DND-41 (cell line): Measurements from ENCODE around the gene THSD7A.

Experiments
- ATAC-seq: fragments of 200-7000 bp; cut with Tn5 transposase; 3 replicates; pipeline ENCODE4 v1.9.1; 2021; ENCODE audit warnings: low read depth; ENCODE audit not compliant: insufficient read depth
- DNase-seq: peaks from one replicate; pipeline ENCODE4 v3.0.0-alpha.2; 2020
- H2AFZ ChIP-seq: 2 replicates; pipeline ENCODE4 v1.6.0; 2012; ENCODE audit warnings: low read depth, low read length
- H3K27ac ChIP-seq: 2 replicates; pipeline ENCODE4 v1.5.1; 2012; ENCODE audit warnings: low read length, inconsistent platforms
- H3K27me3 ChIP-seq: fragments of 200-600 bp; sonication (generic); 2 replicates; pipeline ENCODE4 v1.6.0; 2012; ENCODE audit warnings: low read length, mild to moderate bottlenecking, inconsistent platforms; ENCODE audit not compliant: insufficient read depth, poor library complexity
- H3K36me3 ChIP-seq: 2 replicates; pipeline ENCODE4 v1.5.1; 2012; ENCODE audit warnings: low read length, inconsistent platforms; ENCODE audit not compliant: insufficient read depth
- H3K4me1 ChIP-seq: 2 replicates; pipeline ENCODE4 v1.5.1; 2012; ENCODE audit warnings: mild to moderate bottlenecking, low read length; ENCODE audit not compliant: insufficient read depth
- H3K4me2 ChIP-seq: 2 replicates; pipeline ENCODE4 v1.6.0; 2012; ENCODE audit warnings: mild to moderate bottlenecking, moderate library complexity, low read length, inconsistent platforms; ENCODE audit not compliant: insufficient read depth
- H3K4me3 ChIP-seq, 2 experiments: fragments of 200-600 bp in 1 of 2; shearing (Covaris generic) in 1 of 2; 2 replicates each; pipeline ENCODE4 v1.5.1; 2012 to 2016; ENCODE audit warnings: inconsistent platforms in 2 of 2, low read length in 2 of 2, mild to moderate bottlenecking in 2 of 2, low read depth in 1 of 2, moderate library complexity in 1 of 2
- H3K79me2 ChIP-seq: 2 replicates; pipeline ENCODE4 v1.6.0; 2012; ENCODE audit warnings: low read length, inconsistent platforms; ENCODE audit not compliant: insufficient read depth
- H3K9ac ChIP-seq: 2 replicates; pipeline ENCODE4 v1.6.0; 2012; ENCODE audit warnings: low read depth, mild to moderate bottlenecking, inconsistent platforms, low read length, moderate library complexity
- H3K9me3 ChIP-seq: 2 replicates; pipeline ENCODE4 v1.5.1; 2012; ENCODE audit warnings: low read length, moderate library complexity, mild to moderate bottlenecking, inconsistent platforms; ENCODE audit not compliant: insufficient read depth, severe bottlenecking
- H4K20me1 ChIP-seq: 2 replicates; pipeline ENCODE4 v1.6.0; 2012; ENCODE audit warnings: low read length; ENCODE audit not compliant: insufficient read depth
- CTCF ChIP-seq: IDR thresholded peaks from 2 replicates; pipeline ENCODE4 v1.5.1; 2012; ENCODE audit warnings: borderline replicate concordance, low read length, moderate library complexity, mild to moderate bottlenecking; ENCODE audit not compliant: poor library complexity, severe bottlenecking; ENCODE audit errors: extremely low read depth
- EZH2 ChIP-seq: IDR thresholded peaks from 3 replicates; pipeline ENCODE4 v1.6.1; 2012; ENCODE audit warnings: borderline replicate concordance, low read depth, mild to moderate bottlenecking, moderate library complexity, low read length, inconsistent platforms; ENCODE audit not compliant: severe bottlenecking

THSD7A gene

GRCh38 chr7:11776039-11776438 lies 56.0 kb downstream of the THSD7A start:
- ATAC-seq (no peak), DNase-seq (no peak)
- no peak overlapping the region for H3K4me3 ChIP-seq
- H3K27ac ChIP-seq: no peak overlapping the region
- no peaks in the 10 kb centered on the region for H3K9me3 ChIP-seq
- H3K9ac ChIP-seq: no peak overlapping the region
- H3K27me3 ChIP-seq: no peaks in the 10 kb centered on the region
- H2AFZ ChIP-seq: no peak overlapping the region
- H3K4me2 ChIP-seq: no peak overlapping the region
- no peaks in the 10 kb centered on the region for H4K20me1 ChIP-seq
- H3K36me3 ChIP-seq: no peaks in the 10 kb centered on the region
- no peaks in the 10 kb centered on the region for H3K4me1 ChIP-seq
- H3K79me2 ChIP-seq: no peaks in the 10 kb centered on the region
- no peak for TF ChIP-seq EZH2
- no peak for TF ChIP-seq CTCF

GRCh38 chr7:11775401-11775800 lies 56.6 kb downstream of the THSD7A start:
- DNase-seq (no peak), ATAC-seq (no peak)
- no peak overlapping the region for H3K4me2 ChIP-seq
- H3K27ac ChIP-seq: no peak overlapping the region
- no peaks in the 10 kb centered on the region for H3K9me3 ChIP-seq
- no peaks in the 10 kb centered on the region for H3K79me2 ChIP-seq
- H3K27me3 ChIP-seq: no peaks in the 10 kb centered on the region
- H2AFZ ChIP-seq: no peak overlapping the region
- no peaks in the 10 kb centered on the region for H3K36me3 ChIP-seq
- H3K9ac ChIP-seq: no peak overlapping the region
- H3K4me1 ChIP-seq: no peaks in the 10 kb centered on the region
- TF ChIP-seq CTCF (no peak), EZH2 (no peak)
- no peaks in the 10 kb centered on the region for H4K20me1 ChIP-seq
- H3K4me3 ChIP-seq: no peak overlapping the region

DNA sequence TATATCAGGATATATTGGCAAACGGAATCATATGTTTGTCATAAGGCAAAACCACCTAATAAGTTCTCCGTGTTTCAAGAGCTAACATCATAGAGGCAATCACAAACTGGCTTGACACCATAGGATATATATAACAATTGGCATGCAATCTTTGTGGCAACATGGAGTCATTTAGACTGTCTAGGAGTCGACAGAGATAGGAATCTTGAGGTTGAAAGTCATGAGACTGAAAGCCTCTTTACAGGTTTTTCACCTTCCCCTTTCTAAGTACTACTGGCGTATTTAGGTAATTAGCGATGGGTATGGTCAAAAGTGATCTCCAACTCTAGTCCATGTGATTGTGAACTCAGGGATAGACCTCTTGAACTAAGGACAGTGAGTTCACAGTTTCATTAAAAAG lies 63.7 kb downstream of the THSD7A start:
- Histone ChIP-seq H3K27me3 (no peaks in the 10 kb centered on the region), H4K20me1 (no peaks in the 10 kb centered on the region), H3K36me3 (no peaks in the 10 kb centered on the region), H3K79me2 (no peaks in the 10 kb centered on the region), H3K9me3 (no peaks in the 10 kb centered on the region), H3K4me2 (no peak overlapping the region), H2AFZ (no peak overlapping the region), H3K9ac (no peak overlapping the region), H3K4me1 (no peaks in the 10 kb centered on the region), H3K4me3 (no peak overlapping the region), H3K27ac (no peak overlapping the region)
- DNase-seq: no peak
- TF ChIP-seq EZH2 (no peak), CTCF (no peak)
- no peak for ATAC-seq

- no peaks in the 10 kb centered on the region for H3K9me3 ChIP-seq
- TF ChIP-seq CTCF: no peak
- no peak for TF ChIP-seq EZH2
- no peak overlapping the region for H3K4me2 ChIP-seq
- H2AFZ ChIP-seq: no peak overlapping the region
- no peak overlapping the region for H3K27ac ChIP-seq
- H3K4me1 ChIP-seq: no peaks in the 10 kb centered on the region
- H3K4me3 ChIP-seq: no peak overlapping the region
- H3K79me2 ChIP-seq: no peaks in the 10 kb centered on the region
- no peaks in the 10 kb centered on the region for H3K36me3 ChIP-seq
- no peaks in the 10 kb centered on the region for H4K20me1 ChIP-seq
- no peaks in the 10 kb centered on the region for H3K27me3 ChIP-seq
- H3K9ac ChIP-seq: no peak overlapping the region
- DNase-seq: no peak
- ATAC-seq: no peak
These were observed 64.8 kb downstream of the THSD7A start for GRCh38 chr7:11767148-11767547.
